Measurements from ENCODE around the gene CACFD1. TPM values are rescaled to one million over a fixed set of nuclear protein-coding genes. Genes with fewer than 3 reads are reported as not detected.

The CACFD1 gene
- total RNA-seq, 1 donor from 2014 or later: 39.8 TPM

DNA sequence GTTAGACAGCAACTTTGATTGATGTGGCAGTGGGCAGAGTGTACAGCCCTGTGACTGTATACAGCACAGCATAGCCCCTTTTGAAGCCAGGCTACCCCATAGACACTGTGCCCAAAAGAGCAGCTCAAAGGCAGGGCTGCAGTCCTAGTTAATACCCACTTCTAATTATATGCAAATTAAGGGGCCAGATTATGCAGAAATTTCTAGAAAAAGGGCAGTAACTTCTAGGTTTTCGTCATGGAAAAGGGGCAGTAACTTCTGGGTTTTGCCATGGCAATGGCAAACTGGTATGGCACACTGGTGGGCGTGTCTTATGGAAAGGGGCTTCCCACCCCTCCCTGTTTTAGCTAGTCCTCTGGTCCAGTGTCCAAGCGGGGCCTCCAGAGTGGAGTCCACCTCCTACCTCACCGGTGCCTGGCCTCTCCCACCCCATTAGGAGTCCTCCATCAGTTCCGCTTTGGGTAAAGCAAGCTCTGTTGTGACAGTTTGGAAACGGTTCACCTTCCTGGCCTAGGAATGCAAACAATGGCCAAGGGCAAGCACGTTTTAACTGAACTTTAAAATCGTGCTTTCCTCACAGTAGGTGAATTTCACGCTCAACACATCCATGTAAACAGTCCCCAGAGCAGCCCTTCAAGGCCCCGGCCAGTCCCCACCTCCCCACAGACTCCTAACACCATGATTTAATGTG lies 32.0 kb upstream of the CACFD1 start:
- Histone ChIP-seq H3K4me3 (no peak overlapping the region), H3K27ac (no peak overlapping the region), H3K4me1 (peaks cover 3% of the 10 kb centered on the region), H3K27me3 (peaks cover 29% of the 10 kb centered on the region), H3K36me3 (no peaks in the 10 kb centered on the region), H3K9me3 (no peaks in the 10 kb centered on the region)
- ATAC-seq: no peak
- DNase-seq: no peak
- TF ChIP-seq, protein P1, sequence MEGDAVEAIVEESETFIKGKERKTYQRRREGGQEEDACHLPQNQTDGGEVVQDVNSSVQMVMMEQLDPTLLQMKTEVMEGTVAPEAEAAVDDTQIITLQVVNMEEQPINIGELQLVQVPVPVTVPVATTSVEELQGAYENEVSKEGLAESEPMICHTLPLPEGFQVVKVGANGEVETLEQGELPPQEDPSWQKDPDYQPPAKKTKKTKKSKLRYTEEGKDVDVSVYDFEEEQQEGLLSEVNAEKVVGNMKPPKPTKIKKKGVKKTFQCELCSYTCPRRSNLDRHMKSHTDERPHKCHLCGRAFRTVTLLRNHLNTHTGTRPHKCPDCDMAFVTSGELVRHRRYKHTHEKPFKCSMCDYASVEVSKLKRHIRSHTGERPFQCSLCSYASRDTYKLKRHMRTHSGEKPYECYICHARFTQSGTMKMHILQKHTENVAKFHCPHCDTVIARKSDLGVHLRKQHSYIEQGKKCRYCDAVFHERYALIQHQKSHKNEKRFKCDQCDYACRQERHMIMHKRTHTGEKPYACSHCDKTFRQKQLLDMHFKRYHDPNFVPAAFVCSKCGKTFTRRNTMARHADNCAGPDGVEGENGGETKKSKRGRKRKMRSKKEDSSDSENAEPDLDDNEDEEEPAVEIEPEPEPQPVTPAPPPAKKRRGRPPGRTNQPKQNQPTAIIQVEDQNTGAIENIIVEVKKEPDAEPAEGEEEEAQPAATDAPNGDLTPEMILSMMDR (IDR thresholded peaks at IDR 0.05): no peak
- intact Hi-C loops (cut with DNase I): no loop called here

GRCh38 chr9:133428617-133429101 lies 31.1 kb upstream of the CACFD1 start:
- ATAC-seq: peak; percentile 41

DNA sequence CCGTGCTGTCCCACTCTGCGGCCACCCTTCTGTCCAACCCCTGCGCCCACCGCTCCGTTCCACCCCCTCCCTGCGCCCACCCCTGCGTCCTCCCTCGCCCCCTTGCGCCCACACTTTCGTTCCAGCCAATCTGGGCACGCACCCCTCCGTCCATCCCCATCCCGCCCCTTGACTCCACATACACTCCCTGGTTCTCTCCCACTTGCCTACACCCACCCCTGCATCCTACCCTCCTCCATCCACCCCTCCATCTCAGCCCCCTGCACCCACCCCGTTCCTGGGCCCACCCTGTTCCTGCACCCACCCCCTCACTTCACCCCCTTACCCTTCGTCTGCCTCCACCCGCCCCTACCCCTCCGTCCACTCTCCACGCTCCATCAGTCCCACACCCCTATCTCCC lies 30.6 kb upstream of the CACFD1 start:
- H3K4me1 ChIP-seq: peaks cover 3% of the 10 kb centered on the region
- no peak overlapping the region for H3K27ac ChIP-seq
- intact Hi-C loops (cut with DNase I): no loop called here
- no peak overlapping the region for H3K4me3 ChIP-seq
- peak; percentile 4 for ATAC-seq
- no peak for DNase-seq
- H3K27me3 ChIP-seq: peaks cover 29% of the 10 kb centered on the region
- TF ChIP-seq, protein P1 (IDR thresholded peaks at IDR 0.05): no peak
- H3K36me3 ChIP-seq: no peaks in the 10 kb centered on the region
- H3K9me3 ChIP-seq: no peaks in the 10 kb centered on the region

More at GRCh38 chr9:133428617-133429101, 31.1 kb upstream of the CACFD1 start:
- Histone ChIP-seq H3K36me3 (no peaks in the 10 kb centered on the region), H3K27ac (no peak overlapping the region), H3K4me1 (peaks cover 3% of the 10 kb centered on the region), H3K27me3 (peaks cover 29% of the 10 kb centered on the region), H3K9me3 (no peaks in the 10 kb centered on the region), H3K4me3 (peak overlapping the region; percentile 21)
- intact Hi-C loops (cut with DNase I): no loop called here
- no peak for DNase-seq
- TF ChIP-seq, protein P1 (IDR thresholded peaks at IDR 0.05): no peak

DNA sequence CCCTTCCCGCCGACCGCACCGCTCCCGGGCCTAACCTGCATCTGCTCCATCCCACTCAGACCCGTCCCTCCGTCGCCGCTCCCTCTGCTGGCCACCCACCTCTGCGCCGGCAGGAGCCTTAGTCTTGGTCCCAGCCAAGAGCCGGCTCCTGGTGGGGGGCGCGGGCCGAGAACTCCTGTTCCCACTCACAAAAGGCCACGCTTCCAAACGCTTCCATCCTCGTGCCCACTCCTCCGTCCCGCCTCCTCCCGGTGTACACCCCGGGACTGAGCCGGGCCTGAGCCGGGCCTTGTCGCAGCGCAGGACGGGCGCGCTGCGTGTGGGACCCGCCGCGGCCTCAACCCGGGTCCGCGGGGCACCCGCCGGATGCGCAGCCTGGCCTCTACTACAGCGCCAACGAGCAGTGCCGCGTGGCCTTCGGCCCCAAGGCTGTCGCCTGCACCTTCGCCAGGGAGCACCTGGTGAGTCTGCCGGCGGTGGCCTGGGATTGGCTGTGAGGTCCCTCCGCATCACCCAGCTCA lies 30.1 kb upstream of the CACFD1 start:
- DNase-seq: no peak
- Histone ChIP-seq H3K27me3 (peaks cover 29% of the 10 kb centered on the region), H3K36me3 (no peaks in the 10 kb centered on the region), H3K9me3 (no peaks in the 10 kb centered on the region), H3K27ac (no peak overlapping the region), H3K4me1 (peaks cover 3% of the 10 kb centered on the region), H3K4me3 (no peak overlapping the region)
- ATAC-seq: peak; percentile 44
- intact Hi-C loops (cut with DNase I): no loop called here
- TF ChIP-seq, protein P1 (IDR thresholded peaks at IDR 0.05): peak; percentile 11

- no peak overlapping the region for H3K4me3 ChIP-seq
- H3K36me3 ChIP-seq: no peaks in the 10 kb centered on the region
- TF ChIP-seq, protein P1 (IDR thresholded peaks at IDR 0.05): no peak
- peaks cover 29% of the 10 kb centered on the region for H3K27me3 ChIP-seq
- DNase-seq (no peak), ATAC-seq (no peak)
- H3K27ac ChIP-seq: no peak overlapping the region
- no peaks in the 10 kb centered on the region for H3K9me3 ChIP-seq
- peaks cover 3% of the 10 kb centered on the region for H3K4me1 ChIP-seq
- intact Hi-C loops (cut with DNase I): no loop called here
Observed at GRCh38 chr9:133430244-133430643, 29.5 kb upstream of the CACFD1 start.
